GOT3 (cell line): ENCODE results near the gene TUBG2.
"Not testable (repeated sequence)": the region's sequence is repeated elsewhere in the genome, so short reads cannot be mapped to it uniquely, and the experiment has no call there.

ENCODE experiments used
- DNase-seq: peaks from one replicate; lab custom pipeline; 2025; ENCODE audit warnings: mixed read lengths; lab: John Stamatoyannopoulos, UW

The TUBG2 gene

DNA sequence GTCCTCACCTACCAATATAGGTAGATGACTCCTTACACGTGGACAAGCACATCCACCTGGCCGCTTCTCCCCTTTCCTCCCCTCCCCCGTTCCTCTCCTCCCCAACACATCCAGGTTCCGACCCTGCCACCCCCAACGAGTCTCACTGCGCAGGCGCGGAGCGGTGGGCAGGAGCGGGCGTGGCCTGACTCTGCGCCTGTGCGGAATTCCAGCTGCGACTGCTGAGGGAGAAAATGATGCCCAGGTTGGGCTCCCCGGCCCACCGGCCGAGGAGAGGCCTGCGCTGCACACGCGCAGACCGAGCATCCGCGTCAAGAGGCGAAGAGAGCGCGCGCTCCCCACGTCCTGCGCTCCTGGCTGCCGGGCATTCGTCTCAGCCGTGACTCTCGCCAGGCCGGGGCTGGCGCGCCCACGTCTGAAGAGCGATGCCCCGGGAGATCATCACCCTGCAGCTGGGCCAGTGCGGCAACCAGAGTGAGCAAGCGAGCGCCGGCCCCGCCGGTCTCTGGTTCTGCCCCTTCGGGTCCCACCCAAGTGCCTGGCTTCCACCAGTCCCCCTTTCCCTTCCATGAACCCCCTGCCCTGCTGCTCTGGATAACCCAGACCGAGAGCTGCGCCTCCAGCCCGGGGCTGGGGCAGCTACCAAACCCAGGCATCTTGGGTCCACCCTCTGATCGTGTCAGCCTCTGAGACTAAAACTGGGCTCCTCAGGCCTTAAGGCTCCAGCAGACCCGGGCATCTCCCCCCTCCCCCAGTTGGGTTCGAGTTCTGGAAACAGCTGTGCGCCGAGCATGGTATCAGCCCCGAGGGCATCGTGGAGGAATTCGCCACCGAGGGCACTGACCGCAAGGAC, at the start of gene TUBG2:
TSS of gene TUBG2 (plus strand) at position 206 of the 853 bp plus-strand sequence. CDS start at position 426, 220 bp downstream.
- peak; percentile 56 for DNase-seq

- DNase-seq, result not testable (repeated sequence)
Observed at GRCh38 chr17:42609814-42610801, 49.0 kb upstream of the TUBG2 start.

DNA sequence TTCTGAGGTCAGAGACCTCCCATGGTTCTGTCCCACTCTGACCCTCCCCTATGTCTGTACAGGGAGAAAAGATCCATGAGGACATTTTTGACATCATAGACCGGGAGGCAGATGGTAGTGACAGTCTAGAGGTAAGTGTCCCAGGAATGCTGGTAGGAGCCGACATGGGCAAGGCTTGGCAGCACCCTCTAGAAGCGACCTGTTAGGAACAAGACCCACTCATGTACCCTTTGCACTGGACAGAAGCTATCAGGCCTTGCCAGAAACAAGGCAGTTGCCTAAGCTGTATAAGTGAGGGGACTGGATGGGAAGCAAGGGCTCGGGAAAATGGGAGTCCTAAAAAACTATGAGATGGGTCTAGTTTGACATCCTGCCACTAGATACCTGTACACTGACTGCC, 47.1 kb upstream of the TUBG2 start:
- no peak for DNase-seq

DNA sequence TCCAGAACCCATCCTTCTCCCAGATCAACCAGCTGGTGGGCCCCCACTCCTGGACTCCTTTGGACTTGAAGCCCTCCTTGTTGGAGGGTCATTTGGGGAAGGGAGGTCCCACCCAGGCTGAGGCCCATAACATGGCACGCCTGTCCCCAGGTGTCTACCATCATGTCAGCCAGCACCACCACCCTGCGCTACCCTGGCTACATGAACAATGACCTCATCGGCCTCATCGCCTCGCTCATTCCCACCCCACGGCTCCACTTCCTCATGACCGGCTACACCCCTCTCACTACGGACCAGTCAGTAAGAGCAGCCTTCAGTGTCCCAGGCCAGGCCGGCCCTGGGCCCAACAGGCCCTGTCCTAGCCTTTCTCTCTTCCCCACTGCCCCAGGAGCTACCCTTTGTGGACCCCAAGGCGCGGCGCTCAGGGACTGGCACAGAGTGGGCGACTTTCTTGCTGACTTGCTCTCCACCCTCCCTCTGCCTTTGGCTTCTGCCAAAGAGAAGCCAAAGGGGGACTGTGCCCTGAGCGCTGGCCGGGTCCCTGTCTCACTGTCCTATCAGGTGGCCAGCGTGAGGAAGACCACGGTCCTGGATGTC, 45.3 kb upstream of the TUBG2 start:
- DNase-seq, result no peak

DNA sequence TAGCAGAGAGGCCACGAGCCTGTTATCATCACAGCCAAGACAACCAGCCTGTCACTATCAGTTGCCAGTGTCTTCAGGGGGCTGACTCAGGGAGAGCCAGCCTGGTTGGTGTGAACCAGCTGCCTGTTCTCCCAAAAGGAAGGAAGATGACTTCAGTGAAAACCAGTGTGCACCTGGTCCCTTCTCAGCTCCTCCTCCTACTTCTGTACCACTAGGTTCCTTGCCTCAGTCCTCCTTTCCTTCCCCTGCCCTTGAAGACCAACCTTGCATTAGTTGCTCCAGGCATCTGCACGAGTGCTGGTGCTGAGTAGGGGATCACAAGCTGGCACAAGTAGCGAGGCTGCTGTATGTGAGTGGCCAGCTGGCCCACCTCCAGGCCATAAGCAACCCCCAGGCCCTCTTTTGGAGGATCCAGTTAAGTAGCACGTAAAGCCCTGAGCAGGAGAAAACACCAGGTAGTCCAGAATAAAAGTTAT, 41.1 kb upstream of the TUBG2 start:
- DNase-seq, result no peak

DNA sequence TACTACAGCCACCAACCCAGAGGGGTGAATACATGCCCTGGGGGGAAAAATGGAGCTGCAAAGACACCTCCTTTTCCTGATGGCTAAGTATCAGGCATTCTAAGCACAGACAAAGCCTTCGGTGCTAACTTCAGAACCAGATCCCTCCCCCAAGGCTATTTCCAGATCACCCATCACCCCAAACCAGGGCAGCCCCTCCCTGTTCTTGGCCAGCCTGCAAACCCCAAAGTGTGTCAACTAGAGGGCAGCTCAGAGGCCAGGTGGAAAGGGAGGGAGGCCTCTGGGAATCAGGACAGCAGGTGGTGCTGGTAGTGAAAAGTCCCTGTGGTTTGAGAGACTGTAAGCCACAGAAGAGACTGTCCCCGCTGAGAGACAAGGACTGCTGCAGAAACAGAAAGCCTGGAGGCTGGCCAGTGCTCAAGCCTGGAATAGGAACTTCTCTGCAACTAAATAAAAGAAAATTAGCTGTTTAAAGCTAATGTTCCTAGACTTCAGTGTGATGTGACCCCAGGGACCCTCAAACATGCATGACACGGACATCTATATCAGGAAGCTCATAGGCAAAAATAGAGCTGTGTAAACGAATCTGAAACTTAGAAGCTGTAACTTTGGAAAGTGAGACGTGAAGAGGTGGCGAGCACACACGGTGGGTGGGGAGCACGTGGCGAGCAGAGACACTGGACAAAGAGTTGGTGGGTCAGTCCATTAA, 40.5 kb upstream of the TUBG2 start:
- no peak for DNase-seq

DNA sequence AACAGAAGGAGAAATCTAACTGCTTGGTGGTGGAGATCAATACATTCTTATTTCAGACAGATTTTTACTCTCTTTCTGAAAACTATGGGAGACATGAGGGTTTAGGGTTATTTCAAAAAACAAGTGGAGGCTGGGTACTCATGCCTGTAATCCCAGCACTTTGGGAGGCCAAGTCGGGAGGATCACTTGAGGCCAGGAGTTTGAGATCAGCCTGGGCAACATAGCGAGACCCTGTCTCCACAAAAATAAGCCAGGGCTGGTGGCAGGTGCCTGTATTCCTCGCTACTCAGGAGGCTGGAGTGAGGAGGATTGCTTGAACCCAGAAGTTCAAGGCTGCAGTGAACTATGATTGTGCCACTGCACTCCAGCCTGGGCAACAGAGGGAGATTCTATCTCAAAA, 37.1 kb upstream of the TUBG2 start:
- DNase-seq, result not testable (repeated sequence)

DNA sequence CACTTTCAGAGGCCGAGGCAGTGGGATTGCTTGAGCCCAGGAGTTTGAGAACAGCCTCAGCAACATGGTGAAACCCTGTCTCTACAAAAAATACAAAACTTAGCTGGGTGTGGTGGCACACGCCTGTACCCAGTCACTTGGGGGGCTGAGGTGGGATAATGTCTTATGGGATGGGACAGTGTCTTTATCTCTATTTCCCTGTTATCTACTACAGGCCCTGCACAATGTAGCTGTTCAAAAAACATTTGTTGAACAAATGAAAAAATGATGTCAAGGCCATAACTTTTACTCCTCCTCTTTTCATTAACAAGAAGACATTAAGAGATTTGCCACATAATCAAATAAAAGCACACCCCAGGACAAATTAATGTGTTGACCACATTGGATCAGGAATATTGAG, 35.8 kb upstream of the TUBG2 start:
- DNase-seq, result no peak

GRCh38 chr17:42623732-42624596, 35.1 kb upstream of the TUBG2 start:
- no peak for DNase-seq

GRCh38 chr17:42627032-42627764, 31.9 kb upstream of the TUBG2 start:
- not testable (repeated sequence) for DNase-seq

- no peak for DNase-seq
Observed at GRCh38 chr17:42629411-42630009, 29.6 kb upstream of the TUBG2 start.

GRCh38 chr17:42632949-42633444, 26.1 kb upstream of the TUBG2 start:
- no peak for DNase-seq

DNA sequence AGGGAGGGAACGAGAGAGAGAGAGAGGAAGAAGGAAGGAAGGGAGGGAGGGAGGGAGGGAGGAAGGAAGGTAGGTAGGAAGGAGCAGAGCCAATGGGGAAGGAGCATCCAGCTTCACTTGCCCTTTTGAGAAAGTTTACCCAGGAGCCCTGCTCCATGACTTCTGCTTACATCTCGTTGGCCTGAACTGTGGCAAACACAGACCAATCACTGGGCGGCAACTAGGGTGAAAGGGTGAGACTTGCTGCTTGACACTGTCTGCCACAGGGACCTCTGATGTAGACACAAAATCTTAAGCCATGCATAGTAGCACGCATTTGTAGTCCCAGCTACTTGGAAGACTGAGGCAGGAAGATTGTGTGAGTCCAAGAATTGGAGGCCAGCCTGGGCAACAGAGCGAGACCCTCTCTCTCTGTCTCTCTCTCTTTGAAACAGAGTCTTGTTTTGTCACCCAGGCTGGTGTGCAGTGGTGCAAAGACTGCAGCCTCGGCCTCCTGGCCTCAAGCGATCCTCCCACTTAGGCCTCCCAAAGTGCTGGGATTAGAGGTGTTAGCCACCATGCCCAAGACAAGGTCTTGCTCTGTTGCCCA, 19.5 kb upstream of the TUBG2 start:
- DNase-seq, result no peak

DNA sequence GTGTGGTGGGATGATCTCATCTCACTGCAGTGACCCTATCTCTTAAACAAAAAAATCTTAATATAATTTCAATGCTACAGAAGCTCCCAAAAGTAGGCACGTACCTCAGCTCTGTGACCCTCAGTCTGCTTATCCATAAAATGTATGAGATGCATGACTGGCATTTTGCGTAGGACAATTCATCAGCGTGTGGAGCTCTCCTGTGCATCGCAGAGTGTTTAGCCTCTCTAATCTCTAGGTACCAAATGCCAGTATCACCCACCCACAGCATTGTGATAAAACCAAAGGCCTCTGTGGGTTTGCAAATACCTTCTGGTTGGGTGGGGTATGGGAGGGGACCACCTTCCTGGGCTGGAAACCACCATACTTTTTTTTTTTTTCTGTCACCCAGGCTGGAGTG, 19.0 kb upstream of the TUBG2 start:
- no peak for DNase-seq

GRCh38 chr17:42642336-42642735, 16.7 kb upstream of the TUBG2 start:
- DNase-seq, result no peak

- no peak for DNase-seq
Observed at GRCh38 chr17:42647778-42648177, 11.3 kb upstream of the TUBG2 start.

- DNase-seq, result no peak
Observed at GRCh38 chr17:42651392-42651791, 7.7 kb upstream of the TUBG2 start.

DNA sequence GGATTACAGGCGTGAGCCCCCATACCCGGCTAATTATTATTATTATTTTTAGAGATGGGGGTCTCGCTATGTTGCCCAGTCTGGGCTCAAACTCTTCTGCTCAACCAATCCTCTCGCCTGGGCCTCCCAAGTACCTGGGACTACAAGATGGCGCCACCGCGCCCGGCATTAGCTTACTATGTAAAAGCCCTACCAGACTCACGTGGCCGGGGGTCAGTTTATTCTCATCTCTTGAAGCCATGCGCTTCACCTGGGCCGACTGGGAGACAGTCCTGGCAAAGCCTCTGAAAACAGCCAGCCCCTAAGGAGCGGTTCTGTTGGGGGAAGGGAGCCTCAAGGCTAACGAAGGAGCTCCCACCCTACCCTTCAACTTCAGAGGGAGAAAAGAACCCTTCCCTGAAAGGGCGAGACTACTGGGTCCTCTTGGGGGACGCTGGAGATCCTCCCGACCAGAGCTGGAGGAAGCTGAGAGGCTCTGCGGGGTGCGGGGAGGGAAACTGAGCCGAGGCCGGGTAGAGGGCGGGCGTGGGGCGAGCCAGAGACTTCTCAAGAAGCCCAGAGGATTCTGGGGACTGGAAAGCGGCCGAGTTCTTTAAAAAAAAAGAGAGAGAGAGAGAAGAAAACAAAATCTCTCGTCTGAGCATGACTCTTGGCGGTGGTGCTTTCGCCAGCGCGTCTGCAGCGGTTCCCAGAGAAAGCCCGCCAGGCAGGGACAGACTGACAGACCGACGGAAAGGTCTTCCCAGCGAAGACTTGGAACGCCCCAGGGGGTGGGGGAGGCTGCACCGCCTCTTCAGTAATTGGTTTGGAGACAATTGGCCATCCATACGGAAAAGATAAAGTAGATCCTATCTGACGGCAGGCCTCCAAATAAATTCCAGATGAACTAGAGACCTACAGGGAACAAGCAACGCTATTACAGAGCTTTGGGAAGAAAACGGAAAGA, 5.6 kb upstream of the TUBG2 start:
- no peak for DNase-seq
